IMR-90 (cell line): ENCODE results near the gene TMEM260. TPM values are rescaled to one million over a fixed set of nuclear protein-coding genes. Genes with fewer than 3 reads are reported as not detected.

ENCODE experiments used
- ATAC-seq: fragments of 200-7000 bp; cut with Tn5 transposase; 2 replicates; pipeline ENCODE4 v1.9.1; 2020; ENCODE audit warnings: low read depth, mild to moderate bottlenecking, moderate library complexity
- BruUV-seq: library from RNA; stranded (reverse); fragments of 400-500 nt; replicated peaks from 2 replicates; lab custom pipeline; 2021; lab: Mats Ljungman, UMichigan
- CTCF ChIA-PET: fragments of 300-600 bp; formaldehyde crosslinking; extraction: SDS; loops from one replicate; lab custom pipeline; 2021; ENCODE audit warnings: antibody characterized with exemption; lab: Yijun Ruan, JAX
- POLR2A ChIA-PET: fragments of 300-600 bp; sonication (Branson Sonifier 250); formaldehyde crosslinking; loops from one replicate; lab custom pipeline; 2022; ENCODE audit warnings: antibody characterized with exemption; ENCODE audit not compliant: unreplicated experiment; lab: Charles Lee
- DNase-seq: peaks from one replicate; pipeline ENCODE4 v3.0.0; 2013
- H2AFZ ChIP-seq: replicated peaks from 2 replicates; pipeline ENCODE3; 2013; ENCODE audit warnings: low read length, mild to moderate bottlenecking; ENCODE audit not compliant: poor library complexity
- H2AK5ac ChIP-seq: 2 replicates; pipeline ENCODE4 v1.6.1; 2013; ENCODE audit warnings: low read depth, low read length, inconsistent platforms
- H2AK9ac ChIP-seq: replicated peaks from 2 replicates; pipeline ENCODE3; 2013; ENCODE audit warnings: mild to moderate bottlenecking, low read depth, low read length, moderate library complexity; ENCODE audit not compliant: poor library complexity
- H2BK120ac ChIP-seq: 2 replicates; pipeline ENCODE4 v1.6.1; 2013; ENCODE audit warnings: low read depth, low read length, inconsistent platforms
- H2BK15ac ChIP-seq: 3 replicates; pipeline ENCODE4 v1.6.1; 2013; ENCODE audit warnings: low read depth, low read length, inconsistent platforms
- H2BK20ac ChIP-seq: 2 replicates; pipeline ENCODE4 v1.6.1; 2013; ENCODE audit warnings: low read depth, mild to moderate bottlenecking, inconsistent platforms, low read length, moderate library complexity
- H2BK5ac ChIP-seq: 2 replicates; pipeline ENCODE4 v1.6.1; 2013; ENCODE audit warnings: mild to moderate bottlenecking, low read depth, low read length, inconsistent platforms; ENCODE audit not compliant: poor library complexity, severe bottlenecking
- H3K14ac ChIP-seq: replicated peaks from 2 replicates; pipeline ENCODE4 v1.6.1; 2013; ENCODE audit warnings: low read depth, low read length, inconsistent platforms
- H3K18ac ChIP-seq: 2 replicates; pipeline ENCODE4 v1.6.1; 2013; ENCODE audit warnings: low read depth, low read length, control low read depth
- H3K23ac ChIP-seq: 2 replicates; pipeline ENCODE4 v1.6.1; 2013; ENCODE audit warnings: low read depth, low read length, inconsistent platforms
- H3K27ac ChIP-seq: 2 replicates; pipeline ENCODE4 v1.5.1; 2013; ENCODE audit warnings: mild to moderate bottlenecking, control low read depth, low read length; ENCODE audit not compliant: insufficient read depth
- H3K27me3 ChIP-seq: 2 replicates; pipeline ENCODE4 v1.6.1; 2013; ENCODE audit warnings: low read length; ENCODE audit not compliant: control insufficient read depth, insufficient read depth
- H3K36me3 ChIP-seq: 2 replicates; pipeline ENCODE4 v1.6.1; 2013; ENCODE audit warnings: low read length, mixed read lengths; ENCODE audit not compliant: control insufficient read depth, insufficient read depth
- H3K4ac ChIP-seq: 2 replicates; pipeline ENCODE4 v1.6.1; 2013; ENCODE audit warnings: low read depth, low read length, inconsistent platforms
- H3K4me1 ChIP-seq: 2 replicates; pipeline ENCODE4 v1.6.1; 2013; ENCODE audit warnings: low read length, mixed read lengths; ENCODE audit not compliant: control insufficient read depth, insufficient read depth
- H3K4me2 ChIP-seq: 2 replicates; pipeline ENCODE4 v1.6.1; 2013; ENCODE audit warnings: low read depth, mild to moderate bottlenecking, control low read depth, low read length, moderate library complexity
- H3K4me3 ChIP-seq: 2 replicates; pipeline ENCODE4 v1.5.1; 2013; ENCODE audit warnings: low read depth, mild to moderate bottlenecking, control low read depth, low read length, moderate library complexity; ENCODE audit not compliant: insufficient read depth
- H3K56ac ChIP-seq: 2 replicates; pipeline ENCODE4 v1.6.1; 2013; ENCODE audit warnings: low read length, inconsistent platforms; ENCODE audit not compliant: insufficient read depth; ENCODE audit errors: extremely low read depth
- H3K79me1 ChIP-seq, 2 experiments: 2 replicates each; pipeline ENCODE4 v1.6.1; 2013; ENCODE audit warnings: low read length in 2 of 2, inconsistent platforms in 1 of 2, low read depth in 1 of 2
- H3K9ac ChIP-seq: 2 replicates; pipeline ENCODE4 v1.6.1; 2013; ENCODE audit warnings: low read depth, low read length, control low read depth
- H3K9me1 ChIP-seq: 2 replicates; pipeline ENCODE4 v1.6.1; 2013; ENCODE audit warnings: low read length, inconsistent platforms; ENCODE audit not compliant: insufficient read depth
- H3K9me3 ChIP-seq: 2 replicates; pipeline ENCODE4 v1.6.1; 2013; ENCODE audit warnings: low read length; ENCODE audit not compliant: control insufficient read depth, insufficient read depth
- H4K20me1 ChIP-seq: 2 replicates; pipeline ENCODE4 v1.6.1; 2013; ENCODE audit warnings: low read length, inconsistent platforms; ENCODE audit not compliant: insufficient read depth
- H4K5ac ChIP-seq: 2 replicates; pipeline ENCODE4 v1.6.1; 2013; ENCODE audit warnings: mild to moderate bottlenecking, low read depth, low read length, control low read depth
- H4K8ac ChIP-seq, 2 experiments: 2 replicates each; pipeline ENCODE4 v1.6.1; 2013; ENCODE audit warnings: low read depth in 2 of 2, low read length in 2 of 2, control low read depth in 1 of 2, inconsistent platforms in 1 of 2
- H4K91ac ChIP-seq: 2 replicates; pipeline ENCODE4 v1.6.1; 2013; ENCODE audit warnings: low read depth, low read length, inconsistent platforms; ENCODE audit not compliant: insufficient read depth
- BHLHE40 ChIP-seq: fragments of 150-350 bp; IDR thresholded peaks from 2 replicates; pipeline ENCODE4 v1.6.1; 2016; ENCODE audit warnings: mild to moderate bottlenecking, low read depth, low read length
- CEBPB ChIP-seq: IDR thresholded peaks from 2 replicates; pipeline ENCODE4 v1.6.1; 2012; ENCODE audit warnings: low read depth, low read length, improper control_type of control experiment
- CHD1 ChIP-seq: IDR thresholded peaks from 2 replicates; pipeline ENCODE4 v1.6.1; 2012; ENCODE audit warnings: low read depth, low read length, improper control_type of control experiment
- CTCF ChIP-seq: conservative IDR thresholded peaks from 2 replicates; pipeline ENCODE4 v1.5.1; 2012; ENCODE audit warnings: mild to moderate bottlenecking, low read depth, low read length, improper control_type of control experiment
- FOS ChIP-seq: fragments of 150-350 bp; IDR thresholded peaks from 2 replicates; pipeline ENCODE4 v1.6.1; 2016; ENCODE audit warnings: low read depth, low read length
- MAFK ChIP-seq: IDR thresholded peaks from 2 replicates; pipeline ENCODE4 v1.6.1; 2012; ENCODE audit warnings: low read depth, low read length, improper control_type of control experiment
- MAZ ChIP-seq: IDR thresholded peaks from 2 replicates; pipeline ENCODE4 v1.6.1; 2012; ENCODE audit warnings: low read depth, mild to moderate bottlenecking, low read length, improper control_type of control experiment, moderate library complexity, borderline replicate concordance
- MXI1 ChIP-seq: IDR thresholded peaks from 2 replicates; pipeline ENCODE4 v1.6.1; 2012; ENCODE audit warnings: low read depth, mild to moderate bottlenecking, low read length, moderate library complexity, borderline replicate concordance
- NFE2L2 ChIP-seq: fragments of 150-350 bp; IDR thresholded peaks from 2 replicates; pipeline ENCODE4 v1.6.1; 2016; ENCODE audit warnings: low read depth, mild to moderate bottlenecking, low read length
- POLR2A ChIP-seq: IDR thresholded peaks from 2 replicates; pipeline ENCODE4 v1.6.1; 2012; ENCODE audit warnings: mild to moderate bottlenecking, low read depth, low read length
- RAD21 ChIP-seq: IDR thresholded peaks from 2 replicates; pipeline ENCODE4 v1.6.1; 2012; ENCODE audit warnings: low read length, improper control_type of control experiment
- RCOR1 ChIP-seq: IDR thresholded peaks from 2 replicates; pipeline ENCODE4 v1.6.1; 2012; ENCODE audit warnings: mild to moderate bottlenecking, low read length, improper control_type of control experiment; ENCODE audit not compliant: insufficient replicate concordance
- RFX5 ChIP-seq: IDR thresholded peaks from 2 replicates; pipeline ENCODE4 v1.8.0; 2012; ENCODE audit warnings: low read depth, mild to moderate bottlenecking, low read length, moderate library complexity
- SMC3 ChIP-seq: fragments of 150-350 bp; IDR thresholded peaks from 2 replicates; pipeline ENCODE4 v1.6.1; 2016; ENCODE audit warnings: low read depth, mild to moderate bottlenecking, antibody characterized with exemption, low read length, moderate library complexity
- USF2 ChIP-seq: fragments of 150-350 bp; IDR thresholded peaks from 2 replicates; pipeline ENCODE4 v1.6.1; 2017; ENCODE audit warnings: mild to moderate bottlenecking, antibody characterized with exemption, low read length, low read depth
- WGBS, 2 experiments: methylation state at CpG; one replicate each; pipeline versions ENCODE4 v1.1.5 to v1.1.7; 2013; ENCODE audit warnings: missing lambda C conversion rate in 2 of 2; ENCODE audit not compliant: insufficient read length in 1 of 2; ENCODE audit errors: extremely low coverage in 2 of 2; 5-methylcytosine and 5-hydroxymethylcytosine counted together
- dilution Hi-C: fragments of 300-500 bp; cut with HindIII; formaldehyde crosslinking; loops from one replicate; pipeline ENCODE4 v1.14.3; 2018; ENCODE audit warnings: low sequenced_read_pairs; ENCODE audit not compliant: unreplicated experiment
- in situ Hi-C: fragments of 300-500 bp; cut with MboI; formaldehyde crosslinking; loops from 3 replicates; pipeline ENCODE4 v1.14.3; 2019; ENCODE audit warnings: low sequenced_read_pairs, inconsistent platforms, mixed read lengths
- intact Hi-C: fragments of 100-400 bp; cut with micrococcal nuclease; formaldehyde crosslinking; loops from 2 replicates; pipeline ENCODE4 v1.10.0; 2022
- polyA plus RNA-seq, 3 experiments: library from polyadenylated mRNA; depleted of rRNA; stranded (reverse); fragments of >200 nt; gene quantifications; 2 replicates each; pipeline ENCODE4 v1.2.3, GENCODE V29; 2012; ENCODE audit warnings: low replicate concordance in 1 of 3
- total RNA-seq: library from RNA; depleted of rRNA; stranded (reverse); fragments of >200 nt; gene quantifications from 2 replicates; pipeline ENCODE4 v1.2.3, GENCODE V29; 2012
- TF ChIP-seq, protein P1 (sequence below): fragments of 150-350 bp; IDR thresholded peaks from 2 replicates; pipeline ENCODE4 v1.6.1; 2016; ENCODE audit warnings: low read depth, mild to moderate bottlenecking, low read length, moderate library complexity, borderline replicate concordance

Gene TMEM260
- total and polyA plus RNA-seq, 2 of the 4 experiments (the other 2 are of a cell fraction), result 6.4 to 11.5 TPM

DNA sequence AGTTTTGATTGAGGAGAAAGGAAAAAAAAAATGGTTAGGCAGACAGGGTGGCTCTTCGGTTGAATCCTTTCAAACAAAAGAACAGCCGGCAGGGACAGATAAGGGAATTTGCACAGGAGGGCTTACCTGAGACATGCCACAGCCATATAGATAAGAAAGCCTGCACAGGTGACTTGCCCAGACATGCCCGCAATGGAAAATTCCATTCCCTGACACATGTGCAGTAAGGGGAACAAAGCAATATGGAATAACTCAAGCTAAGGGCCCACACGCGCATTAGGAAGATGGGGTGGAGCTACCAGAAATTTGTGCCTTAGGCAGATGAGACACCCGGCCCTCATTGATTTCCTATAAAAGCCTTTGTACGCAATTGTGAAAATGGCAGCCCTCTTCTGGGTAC lies 86.7 kb downstream of the TMEM260 start:
- dilution Hi-C loops, result no loop called here
- WGBS, 2 experiments, result no CpG with 5 or more reads among the region's 7 CpGs

More for the DNA sequence above, 86.7 kb downstream of the TMEM260 start:
- Histone ChIP-seq H4K5ac (peak overlapping the region; percentile 95), H2AK9ac (peak overlapping the region; percentile 87), H3K9me1 (no peaks in the 10 kb centered on the region), H3K4me2 (no peak overlapping the region), H3K27me3 (peaks cover 2% of the 10 kb centered on the region; the same call in 1 of the 2 replicates), H4K20me1 (no peaks in the 10 kb centered on the region), H3K56ac (no peak overlapping the region), H3K9ac (no peak overlapping the region), H3K18ac (peak overlapping the region; percentile 93; the same call in 1 of the 2 replicates), H3K79me1 (no peaks in the 10 kb centered on the region), H4K91ac (peak overlapping the region; percentile 81), H2AK5ac (peak overlapping the region; percentile 66; the same call in 1 of the 2 replicates), H2BK20ac (peak overlapping the region; percentile 96), H3K4ac (peak overlapping the region; percentile 90), H2BK120ac (peak overlapping the region; percentile 98), H3K4me1 (no peaks in the 10 kb centered on the region), H3K4me3 (no peak overlapping the region), H3K36me3 (no peaks in the 10 kb centered on the region), H2BK15ac (no peak overlapping the region; the same call in 2 of the 3 replicates), H3K14ac (peak overlapping the region; percentile 31), H2BK5ac (peak overlapping the region; percentile 72), H2AFZ (peak overlapping the region; percentile 70), H4K8ac (peak overlapping the region; percentile 87 to 94; a peak in 3 of 4 replicates), H3K9me3 (no peaks in the 10 kb centered on the region), H3K23ac (peak overlapping the region; percentile 52; the same call in 1 of the 2 replicates), H3K27ac (no peak overlapping the region)
- POLR2A ChIA-PET, result no interaction called here
- in situ Hi-C loops (loop anchor here (25.0 kb wide), 1 partner anchor 646 kb away; no protein-coding TSS in a partner anchor), intact Hi-C loops (no loop called here)
- no peak for ATAC-seq
- TF ChIP-seq POLR2A (no peak), CEBPB (no peak), CTCF (no peak), MAFK (no peak), BHLHE40 (no peak), NFE2L2 (no peak), CHD1 (no peak), SMC3 (no peak), RAD21 (no peak), USF2 (no peak), RFX5 (no peak), FOS (no peak), MAZ (no peak), RCOR1 (no peak), MXI1 (no peak)
- TF ChIP-seq, protein P1, sequence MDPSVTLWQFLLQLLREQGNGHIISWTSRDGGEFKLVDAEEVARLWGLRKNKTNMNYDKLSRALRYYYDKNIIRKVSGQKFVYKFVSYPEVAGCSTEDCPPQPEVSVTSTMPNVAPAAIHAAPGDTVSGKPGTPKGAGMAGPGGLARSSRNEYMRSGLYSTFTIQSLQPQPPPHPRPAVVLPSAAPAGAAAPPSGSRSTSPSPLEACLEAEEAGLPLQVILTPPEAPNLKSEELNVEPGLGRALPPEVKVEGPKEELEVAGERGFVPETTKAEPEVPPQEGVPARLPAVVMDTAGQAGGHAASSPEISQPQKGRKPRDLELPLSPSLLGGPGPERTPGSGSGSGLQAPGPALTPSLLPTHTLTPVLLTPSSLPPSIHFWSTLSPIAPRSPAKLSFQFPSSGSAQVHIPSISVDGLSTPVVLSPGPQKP, result no peak
- no TSS peak for BruUV-seq
- no peak for DNase-seq
- CTCF ChIA-PET, result no interaction called here
